Breast epithelium (tissue), 4 donors: Measurements from ENCODE around the gene ATL2. TPM values are rescaled to one million over a fixed set of nuclear protein-coding genes. Genes with fewer than 3 reads are reported as not detected.

Source experiments
- DNase-seq, 2 donors: peaks; one replicate each; pipeline ENCODE4 v3.0.0-alpha.2; 2019; ENCODE audit warnings: low spot score in 2 of 2
- H3K27ac ChIP-seq, 2 donors: fragments of 200-600 bp; sonication (generic) in 1 of 2; one replicate each; pipeline ENCODE4 v1.5.1; 2016 to 2019; ENCODE audit warnings: mild to moderate bottlenecking in 1 of 2
- H3K27me3 ChIP-seq, 2 donors: fragments of 200-600 bp; sonication (generic) in 1 of 2; one replicate each; pipeline versions ENCODE4 v1.5.1 to v1.6.0; 2017 to 2019; ENCODE audit warnings: control low read depth in 1 of 2, mild to moderate bottlenecking in 1 of 2
- H3K36me3 ChIP-seq: fragments of 200-600 bp; one replicate; pipeline ENCODE4 v1.5.1; 2019
- H3K4me1 ChIP-seq, 2 donors: fragments of 200-600 bp; sonication (generic); one replicate each; pipeline ENCODE4 v1.5.1; 2016 to 2019; ENCODE audit warnings: control low read depth in 1 of 2
- H3K4me3 ChIP-seq, 3 donors: fragments of 200-600 bp; sonication (generic); 1 replicate in 2 of 3; 2 replicates in 1 of 3; pipeline ENCODE4 v1.5.1; 2016 to 2019; ENCODE audit warnings: mild to moderate bottlenecking in 3 of 3, moderate library complexity in 2 of 3
- H3K9me3 ChIP-seq, 2 donors: fragments of 200-600 bp; sonication (generic) in 1 of 2; one replicate each; pipeline ENCODE4 v1.5.1; 2016 to 2019; ENCODE audit warnings: control low read depth in 1 of 2
- POLR2A ChIP-seq: fragments of 450-650 bp; IDR thresholded peaks from one replicate; pipeline ENCODE4 v1.6.1; 2016; ENCODE audit warnings: antibody characterized with exemption, mild to moderate bottlenecking, moderate library complexity
- POLR2AphosphoS5 ChIP-seq, 3 donors: sonication (generic); formaldehyde crosslinking; IDR thresholded peaks; one replicate each; pipeline ENCODE4 v1.6.1; 2017; ENCODE audit warnings: antibody characterized with exemption in 3 of 3
- intact Hi-C: fragments of 100-400 bp; cut with DNase I; formaldehyde crosslinking; loops from one replicate; pipeline ENCODE4 v1.15.1; 2023; ENCODE audit warnings: low total_unique reads
- total RNA-seq, 3 donors: library from RNA; depleted of rRNA; stranded (reverse); fragments of >200 nt; gene quantifications; one replicate each; pipeline ENCODE4 v1.1.0, GENCODE V29; 2016
- TF ChIP-seq, protein P1 (sequence below), 3 donors: fragments of 450-650 bp; IDR thresholded peaks; one replicate each; pipeline ENCODE4 v1.5.1; 2016 to 2017; ENCODE audit warnings: antibody characterized with exemption in 3 of 3, mild to moderate bottlenecking in 3 of 3, moderate library complexity in 3 of 3

ATL2 gene
- total RNA-seq, 3 donors from 2014 or later, result 66.4 to 179 (median 159) TPM

DNA sequence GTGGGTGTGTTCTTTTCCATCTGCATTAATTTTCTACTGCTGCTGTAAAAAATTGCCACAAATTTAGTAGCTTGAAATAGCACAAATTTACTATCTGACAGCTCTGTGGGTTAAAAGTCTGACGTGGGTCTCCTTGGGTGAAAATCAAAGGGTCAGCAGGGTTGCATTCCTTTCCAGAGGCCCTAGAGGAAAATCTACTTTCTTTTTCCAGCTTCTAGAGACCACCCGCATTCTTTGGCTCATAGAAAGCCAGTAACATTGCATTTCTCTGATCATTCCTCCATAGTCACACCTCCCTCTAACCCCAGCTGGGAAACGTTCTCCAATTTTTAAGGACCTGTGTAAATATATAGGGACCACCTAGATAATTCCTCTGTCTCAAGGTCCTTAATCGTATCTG, 128.8 kb downstream of the ATL2 start:
- H3K27me3 ChIP-seq, result no peaks in the 10 kb centered on the region
- H3K36me3 ChIP-seq, result no peaks in the 10 kb centered on the region
- intact Hi-C loops, result no loop called here
- no peaks in the 10 kb centered on the region for H3K9me3 ChIP-seq
- H3K4me1 ChIP-seq, result peaks cover 0 to 7% of the 10 kb centered on the region in 2 donors
- no peak overlapping the region for H3K4me3 ChIP-seq
- DNase-seq, result no peak
- H3K27ac ChIP-seq, result no peak overlapping the region
- TF ChIP-seq, protein P1, sequence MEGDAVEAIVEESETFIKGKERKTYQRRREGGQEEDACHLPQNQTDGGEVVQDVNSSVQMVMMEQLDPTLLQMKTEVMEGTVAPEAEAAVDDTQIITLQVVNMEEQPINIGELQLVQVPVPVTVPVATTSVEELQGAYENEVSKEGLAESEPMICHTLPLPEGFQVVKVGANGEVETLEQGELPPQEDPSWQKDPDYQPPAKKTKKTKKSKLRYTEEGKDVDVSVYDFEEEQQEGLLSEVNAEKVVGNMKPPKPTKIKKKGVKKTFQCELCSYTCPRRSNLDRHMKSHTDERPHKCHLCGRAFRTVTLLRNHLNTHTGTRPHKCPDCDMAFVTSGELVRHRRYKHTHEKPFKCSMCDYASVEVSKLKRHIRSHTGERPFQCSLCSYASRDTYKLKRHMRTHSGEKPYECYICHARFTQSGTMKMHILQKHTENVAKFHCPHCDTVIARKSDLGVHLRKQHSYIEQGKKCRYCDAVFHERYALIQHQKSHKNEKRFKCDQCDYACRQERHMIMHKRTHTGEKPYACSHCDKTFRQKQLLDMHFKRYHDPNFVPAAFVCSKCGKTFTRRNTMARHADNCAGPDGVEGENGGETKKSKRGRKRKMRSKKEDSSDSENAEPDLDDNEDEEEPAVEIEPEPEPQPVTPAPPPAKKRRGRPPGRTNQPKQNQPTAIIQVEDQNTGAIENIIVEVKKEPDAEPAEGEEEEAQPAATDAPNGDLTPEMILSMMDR (IDR thresholded peaks at IDR 0.05), result no peak
- no peak for TF ChIP-seq POLR2AphosphoS5 (IDR thresholded peaks at IDR 0.05)
- TF ChIP-seq POLR2A, result no peak

DNA sequence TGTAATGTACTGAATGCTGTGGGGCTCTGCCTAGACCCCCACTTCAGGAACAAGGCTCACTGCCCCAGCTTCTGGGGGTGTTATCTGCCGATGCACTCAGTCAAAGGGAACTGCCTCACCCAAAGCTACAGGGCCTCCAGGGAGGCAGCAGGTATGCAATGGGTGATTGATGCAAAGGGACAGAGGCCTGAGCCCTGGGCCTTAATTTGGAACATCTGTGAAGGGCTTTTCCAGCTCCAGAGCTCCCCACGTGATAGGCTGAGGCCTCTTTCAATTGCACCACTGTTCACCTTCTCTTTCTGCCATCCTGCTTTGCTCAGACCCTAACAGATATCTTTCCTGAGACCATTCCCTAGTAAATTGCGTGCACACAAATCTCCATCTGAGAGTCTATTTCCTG, 131.0 kb downstream of the ATL2 start:
- Histone ChIP-seq H3K27ac (no peak overlapping the region), H3K36me3 (no peaks in the 10 kb centered on the region), H3K4me3 (no peak overlapping the region), H3K27me3 (no peaks in the 10 kb centered on the region), H3K4me1 (peaks cover 0 to 7% of the 10 kb centered on the region in 2 donors), H3K9me3 (no peaks in the 10 kb centered on the region)
- intact Hi-C loops, result no loop called here
- no peak for TF ChIP-seq POLR2AphosphoS5 (IDR thresholded peaks at IDR 0.05)
- TF ChIP-seq POLR2A, result no peak
- TF ChIP-seq, protein P1 (IDR thresholded peaks at IDR 0.05), result no peak
- no peak for DNase-seq

DNA sequence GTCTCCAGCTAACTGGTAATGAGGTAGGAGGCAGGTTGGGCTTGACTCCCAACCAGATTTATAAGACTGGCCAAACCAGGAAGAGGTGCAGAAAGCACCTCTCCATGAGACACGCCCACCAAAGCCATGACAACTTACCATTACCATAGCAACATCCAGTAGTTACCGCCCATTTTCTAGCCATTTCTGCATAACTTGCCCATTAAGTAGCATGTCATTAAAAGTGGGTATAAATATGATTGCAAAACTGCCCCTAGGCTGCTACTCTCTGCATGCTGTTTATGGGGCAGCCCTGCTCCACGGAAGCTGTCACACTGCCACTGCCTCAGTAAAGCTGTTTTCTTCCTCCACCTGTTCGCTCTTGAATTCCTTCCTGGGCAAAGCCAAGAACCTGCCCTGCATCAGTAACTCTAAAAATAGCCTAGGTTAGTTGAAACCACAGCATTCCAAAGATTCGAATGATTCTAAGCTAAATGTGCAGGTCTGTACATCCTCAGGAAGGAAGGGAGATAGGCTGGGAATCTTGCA, 131.9 kb downstream of the ATL2 start:
- H3K27ac ChIP-seq, result peak overlapping the region; percentile 37 to 54
- DNase-seq, result peak in 1 of 2 donors; percentile 60

DNA sequence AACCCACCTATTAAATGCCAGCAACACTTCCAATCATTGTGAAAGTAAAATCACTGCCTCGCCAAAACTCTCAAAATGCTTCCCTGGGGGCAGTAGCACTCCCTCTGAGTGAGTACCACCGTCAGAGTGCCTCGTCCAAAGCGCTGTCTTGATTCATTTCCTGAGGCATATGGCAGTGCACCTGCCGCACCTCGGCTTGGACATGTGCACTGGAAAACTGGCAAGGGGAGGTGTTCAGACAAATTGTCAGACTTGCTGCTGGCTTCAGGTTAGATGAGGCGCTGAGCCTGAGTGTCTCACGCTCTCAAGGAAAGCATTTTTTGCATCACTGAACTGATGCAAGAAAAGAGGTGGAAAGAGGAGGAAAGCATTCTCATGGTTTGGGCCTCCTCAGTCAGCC, 132.8 kb downstream of the ATL2 start:
- DNase-seq, result no peak
- no peak overlapping the region for H3K4me3 ChIP-seq
- no peaks in the 10 kb centered on the region for H3K27me3 ChIP-seq
- intact Hi-C loops, result no loop called here
- H3K9me3 ChIP-seq, result no peaks in the 10 kb centered on the region
- peak overlapping the region; percentile 37 to 54 for H3K27ac ChIP-seq
- H3K4me1 ChIP-seq, result peaks cover 0 to 10% of the 10 kb centered on the region in 2 donors
- TF ChIP-seq, protein P1 (IDR thresholded peaks at IDR 0.05), result no peak
- TF ChIP-seq POLR2AphosphoS5 (IDR thresholded peaks at IDR 0.05) (no peak), POLR2A (no peak)
- H3K36me3 ChIP-seq, result no peaks in the 10 kb centered on the region

More for the DNA sequence above, 131.9 kb downstream of the ATL2 start:
- Histone ChIP-seq H3K4me1 (peaks cover 0 to 7% of the 10 kb centered on the region in 2 donors), H3K36me3 (no peaks in the 10 kb centered on the region), H3K27me3 (no peaks in the 10 kb centered on the region), H3K4me3 (no peak overlapping the region), H3K9me3 (no peaks in the 10 kb centered on the region)
- intact Hi-C loops, result no loop called here
- TF ChIP-seq, protein P1 (IDR thresholded peaks at IDR 0.05), result no peak
- TF ChIP-seq POLR2AphosphoS5 (IDR thresholded peaks at IDR 0.05), result peak in 1 of 3 donors; percentile 17
- TF ChIP-seq POLR2A, result no peak

Other genes with a start within 250 kb of the ATL2 start
- 10 to 100 TPM; 48.3 to 75.1 (median 57.0) TPM for gene HNRNPLL, start 225.7 kb upstream of the ATL2 start, total RNA-seq